Measurements from ENCODE around the gene ADAM10. TPM values are rescaled to one million over a fixed set of nuclear protein-coding genes. Genes with fewer than 3 reads are reported as not detected.

ADAM10 gene
- total RNA-seq, 1 donor from 2014 or later: 287 TPM

GRCh38 chr15:58575045-58575786 lies 174.3 kb downstream of the ADAM10 start:
- no peak overlapping the region for H3K4me3 Mint-ChIP-seq (ENCODE audit: unreplicated experiment)
- no peak for TF ChIP-seq CTCF (IDR thresholded peaks at IDR 0.05; ENCODE audit: unreplicated experiment)
- H3K4me1 Mint-ChIP-seq (ENCODE audit: unreplicated experiment): no peaks in the 10 kb centered on the region
- H3K36me3 Mint-ChIP-seq (ENCODE audit: low read depth, unreplicated experiment): no peaks in the 10 kb centered on the region
- DNase-seq (ENCODE audit: low spot score): no peak
- no peak overlapping the region for H3K27ac Mint-ChIP-seq (ENCODE audit: unreplicated experiment)
- no peaks in the 10 kb centered on the region for H3K9me3 Mint-ChIP-seq (ENCODE audit: unreplicated experiment)
- peaks cover 7% of the 10 kb centered on the region for H3K27me3 Mint-ChIP-seq (ENCODE audit: unreplicated experiment)

- Mint-ChIP-seq H3K4me1 (ENCODE audit: unreplicated experiment) (no peaks in the 10 kb centered on the region), H3K9me3 (ENCODE audit: unreplicated experiment) (no peaks in the 10 kb centered on the region), H3K36me3 (ENCODE audit: low read depth, unreplicated experiment) (no peaks in the 10 kb centered on the region)
Measured at GRCh38 chr15:58574631-58575030, 174.9 kb downstream of the ADAM10 start.

GRCh38 chr15:58573270-58573669 lies 176.2 kb downstream of the ADAM10 start:
- no peak for TF ChIP-seq CTCF (IDR thresholded peaks at IDR 0.05; ENCODE audit: unreplicated experiment)
- Mint-ChIP-seq H3K4me3 (ENCODE audit: unreplicated experiment) (no peak overlapping the region), H3K27ac (ENCODE audit: unreplicated experiment) (no peak overlapping the region), H3K4me1 (ENCODE audit: unreplicated experiment) (no peaks in the 10 kb centered on the region), H3K27me3 (ENCODE audit: unreplicated experiment) (peaks cover 7% of the 10 kb centered on the region), H3K36me3 (ENCODE audit: low read depth, unreplicated experiment) (no peaks in the 10 kb centered on the region), H3K9me3 (ENCODE audit: unreplicated experiment) (no peaks in the 10 kb centered on the region)
- no peak for DNase-seq (ENCODE audit: low spot score)

More at GRCh38 chr15:58574631-58575030, 174.9 kb downstream of the ADAM10 start:
- Mint-ChIP-seq H3K27ac (ENCODE audit: unreplicated experiment) (no peak overlapping the region), H3K27me3 (ENCODE audit: unreplicated experiment) (peaks cover 7% of the 10 kb centered on the region), H3K4me3 (ENCODE audit: unreplicated experiment) (no peak overlapping the region)
- no peak for DNase-seq (ENCODE audit: low spot score)
- TF ChIP-seq CTCF (IDR thresholded peaks at IDR 0.05; ENCODE audit: unreplicated experiment): no peak

GRCh38 chr15:58572521-58572920 lies 177.0 kb downstream of the ADAM10 start:
- no peak overlapping the region for H3K4me3 Mint-ChIP-seq (ENCODE audit: unreplicated experiment)
- H3K36me3 Mint-ChIP-seq (ENCODE audit: low read depth, unreplicated experiment): no peaks in the 10 kb centered on the region
- TF ChIP-seq CTCF (IDR thresholded peaks at IDR 0.05; ENCODE audit: unreplicated experiment): no peak
- DNase-seq (ENCODE audit: low spot score): no peak
- no peak overlapping the region for H3K27ac Mint-ChIP-seq (ENCODE audit: unreplicated experiment)
- H3K27me3 Mint-ChIP-seq (ENCODE audit: unreplicated experiment): peaks cover 7% of the 10 kb centered on the region
- H3K4me1 Mint-ChIP-seq (ENCODE audit: unreplicated experiment): no peaks in the 10 kb centered on the region
- no peaks in the 10 kb centered on the region for H3K9me3 Mint-ChIP-seq (ENCODE audit: unreplicated experiment)

- no peak for DNase-seq (ENCODE audit: low spot score)
- no peak for TF ChIP-seq CTCF (IDR thresholded peaks at IDR 0.05; ENCODE audit: unreplicated experiment)
- H3K36me3 Mint-ChIP-seq (ENCODE audit: low read depth, unreplicated experiment): no peaks in the 10 kb centered on the region
Measured at GRCh38 chr15:58571491-58571890, 178.0 kb downstream of the ADAM10 start.

More at GRCh38 chr15:58571491-58571890, 178.0 kb downstream of the ADAM10 start:
- H3K9me3 Mint-ChIP-seq (ENCODE audit: unreplicated experiment): no peaks in the 10 kb centered on the region
- no peaks in the 10 kb centered on the region for H3K4me1 Mint-ChIP-seq (ENCODE audit: unreplicated experiment)
- H3K27me3 Mint-ChIP-seq (ENCODE audit: unreplicated experiment): peaks cover 7% of the 10 kb centered on the region
- H3K4me3 Mint-ChIP-seq (ENCODE audit: unreplicated experiment): no peak overlapping the region
- no peak overlapping the region for H3K27ac Mint-ChIP-seq (ENCODE audit: unreplicated experiment)

All from endothelial cell (in vitro differentiated cells).